HEK293T (cell line): ENCODE measurements around the gene LYPLA2.

Experiments used
- BHLHE40 ChIP-seq: fragments of 450-650 bp; IDR thresholded peaks from 2 replicates; pipeline ENCODE4 v1.6.1; 2016; ENCODE audit warnings: mild to moderate bottlenecking, moderate library complexity, borderline replicate concordance
- CTBP1 ChIP-seq: fragments of 450-650 bp; IDR thresholded peaks from 2 replicates; pipeline ENCODE4 v1.6.1; 2016; ENCODE audit warnings: borderline replicate concordance
- ELF4 ChIP-seq: fragments of 450-650 bp; IDR thresholded peaks from 2 replicates; pipeline ENCODE4 v1.6.1; 2017; ENCODE audit warnings: antibody characterized with exemption
- FOXA1 ChIP-seq: fragments of 450-650 bp; IDR thresholded peaks from 2 replicates; pipeline ENCODE4 v1.6.1; 2016; ENCODE audit warnings: mild to moderate bottlenecking
- FOXK2 ChIP-seq: fragments of 450-650 bp; IDR thresholded peaks from 2 replicates; pipeline ENCODE4 v1.6.1; 2016; ENCODE audit warnings: mild to moderate bottlenecking
- FOXM1 ChIP-seq: fragments of 450-650 bp; IDR thresholded peaks from 2 replicates; pipeline ENCODE4 v1.6.1; 2017; ENCODE audit warnings: mild to moderate bottlenecking, borderline replicate concordance
- HDGF ChIP-seq: fragments of 450-650 bp; IDR thresholded peaks from 2 replicates; pipeline ENCODE4 v1.6.1; 2017; ENCODE audit warnings: antibody characterized with exemption, borderline replicate concordance
- L3MBTL2 ChIP-seq: fragments of 450-650 bp; conservative IDR thresholded peaks from 2 replicates; pipeline ENCODE4 v1.6.1; 2016; ENCODE audit warnings: mild to moderate bottlenecking
- SP1 ChIP-seq: fragments of 450-650 bp; IDR thresholded peaks from 2 replicates; pipeline ENCODE4 v1.6.1; 2017
- TARDBP ChIP-seq: fragments of 450-650 bp; IDR thresholded peaks from 2 replicates; pipeline ENCODE4 v1.6.1; 2016
- ZNF384 ChIP-seq: fragments of 450-650 bp; IDR thresholded peaks from 2 replicates; pipeline ENCODE4 v1.6.1; 2016

DNA sequence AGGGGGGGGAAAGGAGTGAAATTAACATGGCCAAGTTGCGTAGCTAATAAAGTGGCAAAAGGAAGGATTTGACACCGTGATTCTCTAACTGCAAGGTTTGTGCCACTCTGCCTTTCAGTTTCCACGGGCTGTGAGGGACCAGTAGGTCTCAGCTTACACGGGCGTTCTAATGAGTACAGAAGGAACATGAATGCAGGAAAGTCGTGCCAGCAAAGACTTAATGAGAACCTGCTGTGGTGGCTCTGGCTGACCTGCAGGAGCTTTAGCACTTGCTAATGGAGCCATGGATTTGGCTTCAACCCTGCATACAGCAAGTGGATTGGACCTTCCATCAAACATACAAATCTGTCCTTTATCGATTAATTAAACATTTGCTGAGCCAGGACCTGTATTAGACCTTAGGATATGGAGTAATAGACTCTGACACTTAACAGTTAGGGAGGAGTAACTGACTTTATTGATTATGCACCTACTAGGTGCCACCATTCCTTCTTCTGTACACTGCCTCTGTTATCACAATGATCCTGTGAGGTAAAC is 27.8 kb upstream of the LYPLA2 start:
- no peak for TF ChIP-seq SP1
- no peak for TF ChIP-seq FOXM1
- no peak for TF ChIP-seq FOXK2
- no peak for TF ChIP-seq ELF4
- TF ChIP-seq BHLHE40 = no peak
- no peak for TF ChIP-seq CTBP1
- no peak for TF ChIP-seq L3MBTL2
- no peak for TF ChIP-seq HDGF
- TF ChIP-seq ZNF384 = no peak
- no peak for TF ChIP-seq FOXA1
- TF ChIP-seq TARDBP = no peak
